ENCODE data around the gene TPGS2. TPM values are rescaled to one million over a fixed set of nuclear protein-coding genes. Genes with fewer than 3 reads are reported as not detected.
A peak's percentile ranks its signal among the peaks of the same experiment; 100 is the strongest.

Gene TPGS2
- polyA plus RNA-seq, 2 of the 4 experiments (the other 2 are of a cell fraction) = 71.9 to 143 TPM

GRCh38 chr18:36756242-36756641, 72.6 kb downstream of the TPGS2 start:
- TF ChIP-seq FOSL2 (IDR thresholded peaks at IDR 0.05) (no peak), FOSL2 (CRISPR knock-in tag; IDR thresholded peaks at IDR 0.05) (no peak), EP300 (IDR thresholded peaks at IDR 0.05) (no peak), ESRRA (IDR thresholded peaks at IDR 0.05; ENCODE audit: borderline replicate concordance, low read length) (no peak), TFCP2L1 (CRISPR knock-in tag; IDR thresholded peaks at IDR 0.05) (no peak), RFX5 (IDR thresholded peaks at IDR 0.05) (no peak), CEBPB (IDR thresholded peaks at IDR 0.05) (no peak), MAZ (IDR thresholded peaks at IDR 0.05; ENCODE audit: borderline replicate concordance, low read depth, low read length) (no peak), FOSB (CRISPR knock-in tag; IDR thresholded peaks at IDR 0.05) (no peak), PHF8 (IDR thresholded peaks at IDR 0.05; ENCODE audit: borderline replicate concordance, low read depth) (no peak), SREBF2 (IDR thresholded peaks at IDR 0.05) (no peak)
- TF ChIP-seq, protein P1, sequence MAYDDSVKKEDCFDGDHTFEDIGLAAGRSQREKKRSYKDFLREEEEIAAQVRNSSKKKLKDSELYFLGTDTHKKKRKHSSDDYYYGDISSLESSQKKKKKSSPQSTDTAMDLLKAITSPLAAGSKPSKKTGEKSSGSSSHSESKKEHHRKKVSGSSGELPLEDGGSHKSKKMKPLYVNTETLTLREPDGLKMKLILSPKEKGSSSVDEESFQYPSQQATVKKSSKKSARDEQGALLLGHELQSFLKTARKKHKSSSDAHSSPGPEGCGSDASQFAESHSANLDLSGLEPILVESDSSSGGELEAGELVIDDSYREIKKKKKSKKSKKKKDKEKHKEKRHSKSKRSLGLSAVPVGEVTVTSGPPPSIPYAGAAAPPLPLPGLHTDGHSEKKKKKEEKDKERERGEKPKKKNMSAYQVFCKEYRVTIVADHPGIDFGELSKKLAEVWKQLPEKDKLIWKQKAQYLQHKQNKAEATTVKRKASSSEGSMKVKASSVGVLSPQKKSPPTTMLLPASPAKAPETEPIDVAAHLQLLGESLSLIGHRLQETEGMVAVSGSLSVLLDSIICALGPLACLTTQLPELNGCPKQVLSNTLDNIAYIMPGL (CRISPR knock-in tag; IDR thresholded peaks at IDR 0.05; ENCODE audit: borderline replicate concordance) = no peak
- TF ChIP-seq, protein P2, sequence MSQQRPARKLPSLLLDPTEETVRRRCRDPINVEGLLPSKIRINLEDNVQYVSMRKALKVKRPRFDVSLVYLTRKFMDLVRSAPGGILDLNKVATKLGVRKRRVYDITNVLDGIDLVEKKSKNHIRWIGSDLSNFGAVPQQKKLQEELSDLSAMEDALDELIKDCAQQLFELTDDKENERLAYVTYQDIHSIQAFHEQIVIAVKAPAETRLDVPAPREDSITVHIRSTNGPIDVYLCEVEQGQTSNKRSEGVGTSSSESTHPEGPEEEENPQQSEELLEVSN (IDR thresholded peaks at IDR 0.05; ENCODE audit: borderline replicate concordance, low read depth) = no peak

DNA sequence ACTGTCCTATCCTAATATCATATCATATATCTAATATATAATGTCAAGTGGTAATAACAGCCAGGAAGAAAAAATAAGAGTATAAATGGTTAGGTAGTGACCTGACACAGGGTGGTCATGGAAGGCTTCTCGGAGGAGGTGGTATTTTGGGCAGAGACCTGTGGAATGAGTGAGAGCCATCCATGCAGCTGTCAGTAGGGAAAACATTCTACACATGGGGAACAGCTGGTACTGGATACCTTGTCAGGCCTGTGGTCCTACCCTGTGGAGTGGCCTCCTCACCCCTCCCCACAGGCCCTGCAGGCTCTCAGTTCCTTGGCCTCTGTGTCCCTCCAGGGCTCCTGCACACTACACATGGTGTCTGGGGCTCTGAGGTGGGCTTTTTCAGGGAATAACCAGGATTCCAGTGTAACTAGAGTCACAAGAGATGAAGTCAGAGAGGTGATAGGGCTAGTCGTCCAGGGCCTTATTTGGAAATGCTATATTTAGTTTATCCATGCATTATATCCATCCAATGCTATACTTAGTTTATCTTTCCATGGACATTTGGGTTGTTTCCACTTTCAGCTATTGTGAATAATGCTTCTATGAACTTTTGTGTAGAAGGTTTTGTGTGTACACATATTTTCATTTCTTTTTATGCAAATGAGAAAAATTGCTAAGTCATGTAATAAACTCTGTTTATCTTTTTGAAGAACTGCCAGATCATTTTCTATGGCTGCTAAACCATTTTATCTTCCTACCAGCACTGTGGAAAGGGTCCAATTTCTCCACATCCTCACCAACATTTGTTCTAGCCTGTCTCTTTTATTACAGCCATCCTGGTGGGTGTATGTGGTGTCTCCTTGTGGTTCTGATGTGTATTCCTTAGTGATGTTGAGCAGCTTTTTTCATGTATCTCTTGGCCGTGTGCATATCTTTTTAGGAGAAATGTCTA, 75.6 kb downstream of the TPGS2 start:
- no peak overlapping the region for H3K27ac ChIP-seq
- ATAC-seq = no peak
- CTCF ChIA-PET = interaction anchor here (0.8 to 1.3 kb wide), 2 partner anchors 8 to 657 kb away, joined by 3 read pairs; no protein-coding TSS in a partner anchor
- no peak for FAIRE-seq
- no peaks in the 10 kb centered on the region for H3K4me1 ChIP-seq
- TF ChIP-seq, protein P3, sequence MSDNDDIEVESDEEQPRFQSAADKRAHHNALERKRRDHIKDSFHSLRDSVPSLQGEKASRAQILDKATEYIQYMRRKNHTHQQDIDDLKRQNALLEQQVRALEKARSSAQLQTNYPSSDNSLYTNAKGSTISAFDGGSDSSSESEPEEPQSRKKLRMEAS (IDR thresholded peaks at IDR 0.05) = no peak
- peak; percentile 46 for TF ChIP-seq MAFK (IDR thresholded peaks at IDR 0.05; ENCODE audit: partially characterized antibody)
- no peak overlapping the region for H3K4me3 ChIP-seq
- POLR2A ChIA-PET = no interaction called here
- H3K4me2 ChIP-seq = no peak overlapping the region
- 78% methylated on average over 3 of the region's 3 CpGs for WGBS (ENCODE audit: missing lambda C conversion rate)
- H3K9me3 ChIP-seq = no peaks in the 10 kb centered on the region
- no peak for DNase-seq (ENCODE audit: low read depth in 1 of 2, low spot score in 1 of 2)

More at GRCh38 chr18:36756242-36756641, 72.6 kb downstream of the TPGS2 start:
- Histone ChIP-seq H3K4me3 (no peak overlapping the region), H3K9me3 (no peaks in the 10 kb centered on the region), H3K4me1 (no peaks in the 10 kb centered on the region), H3K4me2 (no peak overlapping the region), H3K27ac (no peak overlapping the region)
- WGBS (ENCODE audit: missing lambda C conversion rate) = 39% methylated on average over 4 of the region's 4 CpGs
- FAIRE-seq = no peak
- POLR2A ChIA-PET = no interaction called here
- ATAC-seq = no peak
- DNase-seq (ENCODE audit: low read depth in 1 of 2, low spot score in 1 of 2) = no peak
- CTCF ChIA-PET = interaction anchor here (0.7 to 3.6 kb wide), 4 partner anchors 12 to 78 kb away, joined by 4 to 26 read pairs (median 6); no protein-coding TSS in a partner anchor

GRCh38 chr18:36745219-36745975, 83.4 kb downstream of the TPGS2 start:
- Histone ChIP-seq H3K27ac (no peak overlapping the region), H3K4me1 (no peaks in the 10 kb centered on the region), H3K4me2 (no peak overlapping the region), H3K9me3 (no peaks in the 10 kb centered on the region), H3K4me3 (no peak overlapping the region)
- DNase-seq (ENCODE audit: low read depth in 1 of 2, low spot score in 1 of 2) (no peak), ATAC-seq (no peak), FAIRE-seq (no peak)
- POLR2A ChIA-PET = no interaction called here
- WGBS (ENCODE audit: missing lambda C conversion rate) = 82% methylated on average over 19 of the region's 25 CpGs
- no peak for TF ChIP-seq RARB (CRISPR knock-in tag; IDR thresholded peaks at IDR 0.05)
- CTCF ChIA-PET = no interaction called here

All from A549 (cell line).